HG03108 (cell line): Measurements from ENCODE around the gene WRNIP1.
"Not testable (repeated sequence)": the region's sequence is repeated elsewhere in the genome, so short reads cannot be mapped to it uniquely, and the experiment has no call there.

Source experiments
- ATAC-seq: cut with Tn5 transposase; IDR thresholded peaks from one replicate; pipeline ENCODE4 v1.9.1; 2021; ENCODE audit warnings: moderate library complexity; ENCODE audit not compliant: unreplicated experiment

The WRNIP1 gene

DNA sequence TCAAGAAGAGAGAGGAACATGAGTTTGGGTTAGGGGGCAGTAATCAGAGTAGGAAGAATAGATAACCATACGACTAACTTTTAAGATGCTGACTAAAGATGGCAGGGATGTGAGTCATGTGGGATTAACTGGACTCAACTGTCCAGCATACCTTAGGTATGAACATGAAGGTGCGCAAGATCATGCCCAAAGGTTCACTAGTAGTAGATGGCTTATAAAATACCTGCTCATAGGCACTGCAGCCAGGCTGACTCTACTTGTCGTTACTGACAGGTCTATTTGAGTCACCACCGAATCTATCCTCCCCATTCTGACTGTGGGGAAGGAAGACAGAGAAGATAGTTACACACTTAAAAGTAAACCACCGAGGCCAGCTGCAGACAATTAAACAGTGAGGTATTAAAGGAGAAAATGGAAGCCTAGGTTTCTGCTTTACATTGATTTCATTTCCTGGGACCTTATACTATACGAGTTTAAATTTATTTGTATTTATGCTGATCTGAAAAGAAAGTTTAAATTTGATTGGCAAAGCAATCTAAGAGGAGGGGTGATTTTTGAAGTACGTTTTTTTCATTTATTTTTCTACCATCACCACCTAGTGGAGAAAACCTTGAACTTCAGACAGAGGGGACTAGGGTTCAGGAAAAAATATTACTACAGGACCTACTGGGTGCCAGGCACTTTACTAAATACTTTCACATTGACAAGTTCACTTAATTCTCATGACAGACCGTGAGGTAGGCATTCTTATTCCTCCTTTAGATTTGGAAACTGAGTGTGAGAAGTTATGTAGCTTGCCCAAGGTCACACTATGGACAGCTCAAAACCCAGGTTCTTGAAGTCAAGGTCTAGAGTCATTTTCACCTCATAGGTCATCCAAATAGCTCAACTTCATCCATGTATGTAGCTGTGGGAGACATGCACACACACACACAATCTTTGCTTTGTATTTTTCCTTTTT is 4.0 kb upstream of the WRNIP1 start:
- no peak for ATAC-seq

DNA sequence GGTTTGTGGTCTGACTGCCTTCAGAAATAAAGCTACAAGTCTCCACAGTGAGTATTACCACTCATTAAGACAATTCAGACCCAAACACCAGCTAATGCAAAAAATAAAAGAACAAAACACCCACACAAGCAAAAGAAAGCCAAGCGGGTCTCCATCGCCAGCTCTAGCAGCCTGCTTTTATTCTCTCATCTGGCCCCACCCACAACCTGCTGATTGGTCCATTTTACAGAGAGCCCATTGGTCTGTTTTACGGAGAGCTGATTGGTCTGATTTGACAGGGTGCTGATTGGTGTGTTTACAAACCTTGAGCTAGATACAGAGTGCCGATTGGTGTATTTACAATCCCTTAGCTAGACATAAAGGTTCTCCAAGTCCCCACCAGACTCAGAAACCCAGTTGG is 2.3 kb upstream of the WRNIP1 start:
- ATAC-seq, result not testable (repeated sequence)

GRCh38 chr6:2763345-2763841 is 1.8 kb upstream of the WRNIP1 start:
- ATAC-seq, result no peak

- ATAC-seq, result no peak
These were observed 1.2 kb upstream of the WRNIP1 start for GRCh38 chr6:2763876-2764540.

- peak; percentile 46 for ATAC-seq
These were observed 505 bp upstream of the WRNIP1 start for GRCh38 chr6:2764610-2765165.

DNA sequence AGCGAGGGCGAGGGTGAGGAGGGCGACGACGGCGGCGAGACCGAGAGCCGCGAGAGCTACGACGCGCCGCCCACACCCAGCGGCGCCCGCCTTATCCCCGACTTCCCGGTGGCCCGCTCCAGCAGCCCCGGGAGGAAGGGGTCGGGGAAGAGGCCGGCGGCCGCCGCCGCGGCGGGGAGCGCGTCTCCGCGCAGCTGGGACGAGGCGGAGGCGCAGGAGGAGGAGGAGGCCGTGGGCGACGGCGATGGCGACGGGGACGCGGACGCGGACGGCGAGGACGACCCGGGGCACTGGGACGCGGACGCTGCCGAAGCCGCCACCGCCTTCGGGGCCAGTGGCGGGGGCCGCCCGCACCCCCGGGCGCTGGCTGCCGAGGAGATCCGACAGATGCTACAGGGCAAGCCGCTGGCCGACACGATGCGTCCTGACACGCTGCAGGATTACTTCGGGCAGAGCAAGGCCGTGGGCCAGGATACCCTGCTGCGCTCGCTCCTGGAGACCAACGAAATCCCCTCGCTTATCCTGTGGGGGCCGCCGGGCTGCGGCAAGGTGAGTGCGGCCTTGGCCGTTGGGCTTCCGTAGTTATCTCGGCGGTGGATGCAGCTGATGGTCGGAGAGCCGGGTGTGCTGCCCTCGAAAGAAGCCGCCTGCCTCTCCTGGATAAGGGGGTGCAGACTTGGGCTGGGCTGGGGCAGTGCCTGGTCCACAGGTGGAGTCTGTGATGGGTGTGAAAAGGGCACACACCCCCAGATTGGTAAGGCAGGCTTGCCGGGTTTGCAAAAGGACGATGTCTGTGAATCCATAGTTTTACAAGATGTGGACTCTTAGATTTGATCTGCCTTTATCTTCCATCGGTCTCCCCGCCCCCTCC is 938 bp downstream of the WRNIP1 start:
- ATAC-seq, result peak; percentile 10

DNA sequence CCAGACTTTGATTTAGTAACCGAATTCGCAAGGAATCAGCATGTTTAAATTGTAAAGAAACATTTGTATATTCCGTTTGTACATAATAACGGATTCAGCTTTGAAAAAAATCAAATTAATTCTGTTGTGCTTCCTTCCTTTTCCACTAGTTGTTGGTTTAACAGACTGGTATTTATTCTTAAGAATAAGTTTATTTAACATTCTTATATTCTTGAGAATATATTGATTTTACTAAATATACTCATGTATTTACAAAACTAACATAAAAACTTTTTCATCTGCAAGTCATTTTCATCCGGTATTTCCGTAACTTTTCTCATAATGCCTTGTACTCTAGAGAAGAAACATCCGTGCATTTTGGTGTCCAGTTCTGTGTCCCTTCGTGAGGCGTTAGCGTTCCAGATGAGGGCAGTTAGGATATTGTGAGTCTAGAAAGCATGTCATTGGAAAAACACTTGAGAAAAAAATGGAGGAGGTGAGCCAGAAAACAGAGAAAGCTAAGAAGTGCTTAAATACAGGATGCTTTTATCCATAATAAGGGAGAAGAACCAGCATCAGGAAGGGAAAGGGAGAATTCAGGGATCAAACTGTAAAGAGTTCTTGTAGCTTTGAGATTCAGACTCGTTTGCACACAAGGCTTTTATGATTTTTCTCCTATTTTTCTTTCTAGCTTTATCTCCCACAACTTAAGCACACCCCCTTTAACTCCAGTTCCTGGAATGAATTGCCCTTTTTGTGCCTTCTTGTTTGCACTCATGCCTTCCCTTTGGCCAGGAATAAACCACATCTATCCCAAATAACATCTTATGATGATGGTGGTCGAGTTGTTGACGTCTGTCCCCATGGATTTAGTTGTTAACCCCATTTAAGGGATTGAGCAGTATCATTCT is 1.8 kb downstream of the WRNIP1 start:
- no peak for ATAC-seq

DNA sequence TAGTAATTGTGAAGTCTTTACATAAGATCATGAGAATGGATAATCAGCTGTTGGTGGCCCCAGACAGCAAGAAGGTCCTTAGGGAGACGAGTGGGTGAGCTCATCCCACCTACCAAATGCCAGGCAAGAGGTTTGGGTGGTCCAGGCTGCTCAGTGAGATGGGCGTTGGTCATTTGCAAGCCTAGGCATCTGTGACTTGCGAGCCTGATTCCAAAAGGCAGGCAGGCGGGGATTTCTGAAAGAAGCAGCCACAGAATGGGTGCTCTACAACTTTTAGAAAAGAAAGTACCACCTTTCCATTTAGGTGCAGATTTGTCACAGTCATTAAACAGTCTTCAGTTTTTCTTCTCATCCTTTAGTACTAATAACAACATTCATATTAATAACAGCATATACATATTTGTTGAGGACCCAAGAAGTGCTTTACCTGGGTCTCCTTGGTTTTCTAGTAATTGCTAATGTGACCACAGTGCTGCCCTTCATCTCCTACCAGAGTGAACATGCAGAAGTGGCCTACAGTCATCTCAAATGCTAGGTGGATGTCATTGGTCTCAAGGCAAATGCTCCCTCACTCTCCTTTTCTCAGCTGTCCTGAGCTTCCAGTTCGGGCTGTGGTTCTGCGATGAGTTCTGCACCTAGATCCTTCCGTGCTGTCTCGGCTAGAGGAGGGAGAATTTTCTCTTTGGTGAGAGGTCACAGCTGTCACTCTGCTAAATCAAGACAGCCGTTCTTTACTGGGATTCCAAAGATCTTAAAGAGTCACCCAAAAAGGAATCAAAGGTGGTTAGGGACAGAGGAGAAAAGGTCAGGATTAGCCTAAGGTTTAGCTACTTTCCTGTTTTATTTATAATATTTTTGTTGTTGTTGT is 2.7 kb downstream of the WRNIP1 start:
- no peak for ATAC-seq

GRCh38 chr6:2768696-2769095 is 3.5 kb downstream of the WRNIP1 start:
- no peak for ATAC-seq

DNA sequence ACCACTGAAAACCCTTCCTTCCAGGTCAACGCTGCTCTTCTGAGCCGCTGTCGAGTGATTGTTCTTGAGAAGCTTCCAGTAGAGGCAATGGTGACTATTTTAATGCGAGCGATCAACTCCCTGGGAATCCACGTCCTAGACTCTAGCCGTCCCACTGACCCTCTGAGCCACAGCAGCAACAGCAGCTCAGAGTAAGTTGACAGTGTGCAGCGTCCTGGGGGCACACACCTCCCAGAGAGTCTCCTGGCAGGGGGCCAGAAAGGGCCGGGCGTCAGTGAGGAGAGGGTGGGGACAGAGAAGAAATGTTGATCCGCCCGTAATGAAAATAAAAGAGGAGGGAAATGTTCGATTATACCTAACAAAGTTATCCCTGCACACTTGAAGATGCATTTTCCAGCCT is 5.0 kb downstream of the WRNIP1 start:
- no peak for ATAC-seq

DNA sequence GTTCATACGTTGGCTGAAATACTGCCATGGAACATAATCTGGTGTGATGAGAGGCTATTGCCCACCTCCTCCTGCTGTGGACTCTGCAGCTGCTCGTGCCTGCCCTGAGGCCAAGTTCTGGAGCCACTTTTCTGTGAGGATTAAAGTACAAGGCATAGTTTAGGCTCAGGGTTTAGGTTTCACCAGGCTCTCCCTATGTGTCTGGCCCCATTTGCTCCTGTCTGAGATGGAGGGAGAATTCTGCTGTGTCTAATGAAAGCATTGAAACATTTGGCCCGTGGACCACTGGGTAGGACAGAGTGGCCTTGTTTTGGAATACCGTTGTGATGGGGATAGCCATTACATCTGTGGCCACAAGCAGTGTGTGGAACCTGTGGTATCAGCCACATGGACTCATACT is 5.9 kb downstream of the WRNIP1 start:
- ATAC-seq, result no peak

DNA sequence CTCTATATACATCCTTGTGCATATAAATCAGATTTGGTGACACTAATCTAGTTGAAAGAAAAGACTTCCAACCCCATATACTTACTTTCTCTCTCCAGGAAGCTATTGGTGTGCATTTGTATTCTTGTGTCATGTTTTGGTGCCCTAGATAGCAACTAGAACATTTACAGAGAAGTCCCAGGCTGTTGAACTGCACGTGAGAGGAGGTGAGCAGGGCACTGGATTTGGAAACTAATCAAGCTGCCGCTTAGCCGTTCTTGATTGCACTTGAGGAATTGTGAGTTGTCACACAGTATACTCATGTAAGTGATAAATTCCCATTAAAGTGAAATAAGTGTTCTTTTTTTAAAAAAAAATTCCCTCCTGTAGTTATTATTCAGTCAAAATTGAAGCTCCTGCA is 7.6 kb downstream of the WRNIP1 start:
- ATAC-seq, result no peak

GRCh38 chr6:2773449-2773848 is 8.3 kb downstream of the WRNIP1 start:
- ATAC-seq, result no peak

- ATAC-seq, result no peak
These were observed 9.8 kb downstream of the WRNIP1 start for GRCh38 chr6:2775003-2775402.

GRCh38 chr6:2777249-2777648 is 12.1 kb downstream of the WRNIP1 start:
- no peak for ATAC-seq

- ATAC-seq, result no peak
These were observed 15.0 kb downstream of the WRNIP1 start for GRCh38 chr6:2780102-2780737.

- ATAC-seq, result no peak
These were observed 16.6 kb downstream of the WRNIP1 start for GRCh38 chr6:2781685-2782355.

DNA sequence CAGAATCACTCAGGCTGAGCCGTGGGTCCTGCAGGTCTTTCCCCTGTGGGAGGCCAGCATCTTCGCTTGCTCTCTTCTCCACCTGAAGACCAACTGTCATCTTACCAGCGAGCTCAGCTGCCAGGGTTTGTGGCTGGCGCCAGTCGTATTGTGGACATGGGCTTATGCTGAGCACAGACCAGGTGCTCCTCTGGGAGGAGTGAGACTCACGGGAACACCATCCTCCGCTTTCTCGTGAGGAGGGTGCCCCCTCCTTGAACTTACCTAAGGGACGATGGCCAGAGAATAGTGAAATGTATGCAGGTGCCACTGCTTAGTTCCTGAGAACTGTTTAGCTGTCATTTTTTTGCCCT is 17.1 kb downstream of the WRNIP1 start:
- no peak for ATAC-seq
